GM12878 (cell line): ENCODE measurements around the gene MAL. TPM values are rescaled to one million over a fixed set of nuclear protein-coding genes. Genes with fewer than 3 reads are reported as not detected.

Experiments used
- ATAC-seq: fragments of 200-7000 bp; cut with Tn5 transposase; 3 replicates; pipeline ENCODE4 v1.9.1; 2020; ENCODE audit warnings: mild to moderate bottlenecking, moderate library complexity
- BruUV-seq: library from RNA; stranded (reverse); fragments of 400-500 nt; replicated peaks from 2 replicates; lab custom pipeline; 2021; lab: Mats Ljungman, UMichigan
- CTCF ChIA-PET: fragments of 300-600 bp; sonication (Branson Sonifier 250); formaldehyde crosslinking; extraction: SDS; loops from one replicate; lab custom pipeline; 2021; ENCODE audit warnings: inconsistent platforms; lab: Yijun Ruan, JAX
- POLR2A ChIA-PET: fragments of 350-600 bp; formaldehyde crosslinking; extraction: SDS; loops from one replicate; lab custom pipeline; 2021; ENCODE audit warnings: inconsistent platforms; lab: Charles Lee
- RAD21 ChIA-PET: fragments of 300-600 bp; sonication (Branson Sonifier 250); formaldehyde crosslinking; loops from one replicate; lab custom pipeline; 2023; ENCODE audit warnings: antibody characterized with exemption; ENCODE audit not compliant: unreplicated experiment; lab: Charles Lee
- SMC1A ChIA-PET: fragments of 300-600 bp; sonication (Branson Sonifier 250); formaldehyde crosslinking; loops from one replicate; lab custom pipeline; 2023; ENCODE audit not compliant: unreplicated experiment, uncharacterized antibody; lab: Charles Lee
- DNase-seq: peaks from one replicate; pipeline ENCODE4 v3.0.0-alpha.2; 2011; ENCODE audit warnings: low read depth, low spot score
- FAIRE-seq: peaks from 3 replicates; lab custom pipeline; 2011; peaks lifted over from hg19 to GRCh38; lab: Jason Lieb, UNC
- H2AFZ ChIP-seq: 2 replicates; pipeline ENCODE4 v1.6.0; 2011; ENCODE audit warnings: low read depth, low read length, control low read depth; ENCODE audit not compliant: control insufficient read depth
- H3K27ac ChIP-seq: 2 replicates; pipeline ENCODE4 v1.5.1; 2011; ENCODE audit warnings: control low read depth; ENCODE audit not compliant: control insufficient read depth, insufficient read depth
- H3K27me3 ChIP-seq, 2 experiments: replicated peaks in 1 of 2; 2 replicates each; pipeline versions ENCODE4 v1.6.0 to v1.6.1; 2011; ENCODE audit warnings: low read length in 1 of 2; ENCODE audit not compliant: control insufficient read depth in 2 of 2, insufficient read depth in 2 of 2
- H3K36me3 ChIP-seq, 2 experiments: 2 replicates each; pipeline ENCODE4 v1.5.1; 2011; ENCODE audit warnings: low read length in 1 of 2; ENCODE audit not compliant: control insufficient read depth in 2 of 2, insufficient read depth in 2 of 2
- H3K4me1 ChIP-seq: 2 replicates; pipeline ENCODE4 v1.6.1; 2011; ENCODE audit warnings: mild to moderate bottlenecking, low read length, moderate library complexity, mixed read lengths; ENCODE audit not compliant: control insufficient read depth, insufficient read depth
- H3K4me2 ChIP-seq: 2 replicates; pipeline ENCODE4 v1.6.0; 2011; ENCODE audit warnings: control low read depth; ENCODE audit not compliant: control insufficient read depth, insufficient read depth
- H3K4me3 ChIP-seq: fragments of 200-600 bp; sonication (generic); 2 replicates; pipeline ENCODE4 v1.5.1; 2016
- H3K79me2 ChIP-seq: 2 replicates; pipeline ENCODE4 v1.6.0; 2011; ENCODE audit warnings: low read length; ENCODE audit not compliant: control insufficient read depth, insufficient read depth
- H3K9ac ChIP-seq: 2 replicates; pipeline ENCODE4 v1.8.0; 2011; ENCODE audit warnings: low read length, control low read depth, mixed read lengths; ENCODE audit not compliant: control insufficient read depth, insufficient read depth
- H3K9me3 ChIP-seq: replicated peaks from 3 replicates; pipeline ENCODE4 v1.5.1; 2011; ENCODE audit warnings: mild to moderate bottlenecking, low read length; ENCODE audit not compliant: control insufficient read depth, insufficient read depth
- H4K20me1 ChIP-seq: 2 replicates; pipeline ENCODE4 v1.6.0; 2011; ENCODE audit not compliant: control insufficient read depth, insufficient read depth
- ATF2 ChIP-seq: IDR thresholded peaks from 2 replicates; pipeline ENCODE4 v1.6.1; 2012; ENCODE audit warnings: low read length, inconsistent platforms
- FOXK2 ChIP-seq: fragments of 450-650 bp; IDR thresholded peaks from 2 replicates; pipeline ENCODE4 v1.6.1; 2017; ENCODE audit warnings: mild to moderate bottlenecking, moderate library complexity
- NR2F1 ChIP-seq: fragments of 450-650 bp; conservative IDR thresholded peaks from 2 replicates; pipeline ENCODE4 v1.6.1; 2017; ENCODE audit warnings: mild to moderate bottlenecking
- TBL1XR1 ChIP-seq: IDR thresholded peaks from 2 replicates; pipeline ENCODE4 v1.6.1; 2012; ENCODE audit warnings: low read depth, low read length, improper control_type of control experiment
- WGBS: methylation state at CpG from one replicate; pipeline ENCODE4 v1.1.6; 2016; ENCODE audit warnings: low lambda C conversion rate; ENCODE audit not compliant: insufficient replicate concordance, insufficient coverage; ENCODE audit errors: missing lambda C conversion rate; 5-methylcytosine and 5-hydroxymethylcytosine counted together
- in situ Hi-C: fragments of 300-500 bp; cut with MboI; formaldehyde crosslinking; loops from 9 replicates; pipeline ENCODE4 v1.14.3; 2018; ENCODE audit warnings: mixed read lengths
- intact Hi-C: fragments of 100-400 bp; cut with micrococcal nuclease; formaldehyde crosslinking; loops from one replicate; pipeline ENCODE4 v1.14.2; 2022; ENCODE audit not compliant: unreplicated experiment
- polyA plus RNA-seq, 11 experiments: library from polyadenylated mRNA; depleted of rRNA in 4 of 11; unstranded in 6 of 11; stranded (reverse) in 5 of 11; fragments of >200 nt; fragmentation: Nextera tagmentation in 4 of 11; fragmentation: Illumina TruSeq in 1 of 11; extraction: Ambion mirVana in 4 of 11; extraction: Trizol in 1 of 11; gene quantifications; 1 replicate in 1 of 11; 2 replicates in 10 of 11; pipeline versions ENCODE4 v1.2.1 to v1.2.3, GENCODE V29; 2011 to 2016; ENCODE audit warnings: inconsistent platforms in 2 of 11, missing spikeins in 2 of 11, low read depth in 1 of 11
- total RNA-seq, 4 experiments: library from RNA; depleted of rRNA in 3 of 4; stranded (reverse); fragments of >200 nt in 3 of 4; fragmentation: Illumina TruSeq in 1 of 4; extraction: Trizol in 1 of 4; gene quantifications; 2 replicates each; pipeline versions ENCODE4 v1.2.1 to v1.2.3, GENCODE V29; 2013 to 2021

MAL gene
- total and polyA plus RNA-seq, 10 of the 15 experiments (the other 5 are each of a cell fraction or from before 2014, with no cell fraction given): 1.3 to 4.5 (median 1.7) TPM

GRCh38 chr2:95027369-95027720, 1.8 kb downstream of the MAL start:
- Histone ChIP-seq H3K4me2 (no peak overlapping the region), H3K4me3 (no peak overlapping the region), H3K27me3 (peaks cover 0 to 2% of the 10 kb centered on the region in 2 experiments; a peak in 3 of 4 replicates), H3K9ac (no peak overlapping the region), H4K20me1 (no peaks in the 10 kb centered on the region), H3K4me1 (peaks cover 6% of the 10 kb centered on the region), H3K79me2 (no peaks in the 10 kb centered on the region; the same call in 1 of the 2 replicates), H3K36me3 (no peaks in the 10 kb centered on the region), H2AFZ (no peak overlapping the region), H3K9me3 (no peaks in the 10 kb centered on the region), H3K27ac (no peak overlapping the region)
- FAIRE-seq (no peak), DNase-seq (no peak), ATAC-seq (no peak)
- POLR2A ChIA-PET: interaction anchor here (1.4 kb wide), 1 partner anchor 16 kb away, joined by 3 read pairs; no protein-coding TSS in a partner anchor
- no peak for TF ChIP-seq ATF2
- TF ChIP-seq FOXK2: 0 out of 2 replicates have a peak, but pooled peaks have one; percentile 17
- intact Hi-C loops (loop anchor here (10.0 kb wide), 1 partner anchor 177 kb away; the partner anchor contains the start of gene ZNF892), in situ Hi-C loops (no loop called here)
- no TSS peak for BruUV-seq
- SMC1A ChIA-PET: interaction anchor here (0.6 kb wide), 1 partner anchor 53 kb away, joined by 3 read pairs; no protein-coding TSS in a partner anchor
- RAD21 ChIA-PET: interaction anchor here (6.7 kb wide), 1 partner anchor 27 kb away, joined by 92 read pairs; no protein-coding TSS in a partner anchor
- CTCF ChIA-PET: interaction anchor here (1.7 to 6.7 kb wide), 4 partner anchors 14 to 89 kb away, joined by 4 to 339 read pairs (median 5); no protein-coding TSS in a partner anchor
- WGBS: 73% methylated on average over 9 of the region's 9 CpGs

- H3K4me3 ChIP-seq: no peak overlapping the region
- no TSS peak for BruUV-seq
- TF ChIP-seq TBL1XR1 (no peak), NR2F1 (peak; percentile 31; the same call in 1 of the 2 replicates)
- RAD21 ChIA-PET: no interaction called here
- peaks cover 0 to 2% of the 10 kb centered on the region in 2 experiments; a peak in 2 of 4 replicates for H3K27me3 ChIP-seq
- H3K27ac ChIP-seq: no peak overlapping the region
- intact Hi-C loops (loop anchor here (10.0 kb wide), 1 partner anchor 175 kb away; the partner anchor contains the start of gene ZNF892), in situ Hi-C loops (no loop called here)
- no peak overlapping the region for H3K4me2 ChIP-seq
- no peaks in the 10 kb centered on the region; the same call in 1 of the 2 replicates for H3K79me2 ChIP-seq
- H3K9ac ChIP-seq: no peak overlapping the region
- DNase-seq: no peak
- SMC1A ChIA-PET: interaction anchor here (1.8 kb wide), 1 partner anchor 12 kb away, joined by 4 read pairs; no protein-coding TSS in a partner anchor
- FAIRE-seq: no peak
- H3K4me1 ChIP-seq: peaks cover 4% of the 10 kb centered on the region
- CTCF ChIA-PET: interaction anchor here (1.2 kb wide), 1 partner anchor 24 kb away, joined by 3 read pairs; no protein-coding TSS in a partner anchor
- WGBS: 95% methylated on average over 4 of the region's 4 CpGs
- ATAC-seq: no peak
- H3K36me3 ChIP-seq: no peaks in the 10 kb centered on the region
- H3K9me3 ChIP-seq: no peaks in the 10 kb centered on the region
- no peaks in the 10 kb centered on the region for H4K20me1 ChIP-seq
- H2AFZ ChIP-seq: no peak overlapping the region
- POLR2A ChIA-PET: no interaction called here
Observed at GRCh38 chr2:95029898-95030341, 4.4 kb downstream of the MAL start.
